Measurements from ENCODE around the gene U2AF1L4. TPM values are rescaled to one million over a fixed set of nuclear protein-coding genes. Genes with fewer than 3 reads are reported as not detected.
"Not testable (repeated sequence)": the region's sequence is repeated elsewhere in the genome, so short reads cannot be mapped to it uniquely, and the experiment has no call there.

The U2AF1L4 gene
- total RNA-seq, 1 donor from 2014 or later, result 44.9 TPM

DNA sequence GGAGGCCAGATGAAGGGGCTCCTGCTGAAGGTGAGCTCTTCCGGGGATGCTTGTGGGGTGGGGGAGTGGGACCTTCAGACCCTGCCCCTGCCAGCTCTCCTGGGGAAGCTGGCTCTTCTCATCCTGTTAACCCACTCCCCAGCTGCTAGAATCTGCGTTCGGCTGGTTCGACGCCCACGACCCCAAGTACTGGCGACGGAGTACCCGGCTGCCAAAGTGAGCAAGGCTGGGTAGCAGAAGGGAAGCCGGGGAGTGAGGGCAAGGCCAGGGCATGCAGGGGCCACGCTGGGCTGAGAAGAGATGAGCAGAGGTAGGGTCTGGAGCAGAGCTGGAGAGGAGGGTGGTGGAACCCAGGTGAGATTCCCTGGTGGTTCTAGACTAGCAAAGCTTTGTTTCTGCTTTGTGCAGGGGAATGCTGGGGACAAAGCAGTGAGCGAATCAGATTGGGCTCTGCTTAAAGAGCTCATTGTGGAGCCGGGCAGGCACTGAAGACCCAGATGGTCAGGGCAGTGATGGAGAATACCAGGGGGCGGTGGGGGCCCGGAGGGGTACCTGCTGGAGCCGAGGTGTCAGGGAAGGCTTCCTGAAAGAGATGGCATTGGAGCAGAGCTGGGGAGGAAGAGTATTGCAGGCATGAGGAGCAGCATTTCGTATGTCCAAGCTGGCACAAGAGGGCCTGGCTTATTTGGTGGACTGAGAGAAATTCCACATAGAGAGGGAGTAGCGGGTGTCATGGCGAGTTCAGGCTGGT is 17.1 kb downstream of the U2AF1L4 start:
- Mint-ChIP-seq H3K27ac (ENCODE audit: unreplicated experiment) (no peak overlapping the region), H3K9me3 (ENCODE audit: unreplicated experiment) (no peaks in the 10 kb centered on the region), H3K4me3 (ENCODE audit: unreplicated experiment) (no peak overlapping the region), H3K27me3 (ENCODE audit: unreplicated experiment) (no peaks in the 10 kb centered on the region), H3K4me1 (ENCODE audit: unreplicated experiment) (no peaks in the 10 kb centered on the region), H3K36me3 (ENCODE audit: unreplicated experiment) (peaks cover 61% of the 10 kb centered on the region)
- DNase-seq (ENCODE audit: extremely low spot score, unreplicated experiment), result no peak
- TF ChIP-seq, protein P1, sequence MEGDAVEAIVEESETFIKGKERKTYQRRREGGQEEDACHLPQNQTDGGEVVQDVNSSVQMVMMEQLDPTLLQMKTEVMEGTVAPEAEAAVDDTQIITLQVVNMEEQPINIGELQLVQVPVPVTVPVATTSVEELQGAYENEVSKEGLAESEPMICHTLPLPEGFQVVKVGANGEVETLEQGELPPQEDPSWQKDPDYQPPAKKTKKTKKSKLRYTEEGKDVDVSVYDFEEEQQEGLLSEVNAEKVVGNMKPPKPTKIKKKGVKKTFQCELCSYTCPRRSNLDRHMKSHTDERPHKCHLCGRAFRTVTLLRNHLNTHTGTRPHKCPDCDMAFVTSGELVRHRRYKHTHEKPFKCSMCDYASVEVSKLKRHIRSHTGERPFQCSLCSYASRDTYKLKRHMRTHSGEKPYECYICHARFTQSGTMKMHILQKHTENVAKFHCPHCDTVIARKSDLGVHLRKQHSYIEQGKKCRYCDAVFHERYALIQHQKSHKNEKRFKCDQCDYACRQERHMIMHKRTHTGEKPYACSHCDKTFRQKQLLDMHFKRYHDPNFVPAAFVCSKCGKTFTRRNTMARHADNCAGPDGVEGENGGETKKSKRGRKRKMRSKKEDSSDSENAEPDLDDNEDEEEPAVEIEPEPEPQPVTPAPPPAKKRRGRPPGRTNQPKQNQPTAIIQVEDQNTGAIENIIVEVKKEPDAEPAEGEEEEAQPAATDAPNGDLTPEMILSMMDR (IDR thresholded peaks at IDR 0.05), result no peak

DNA sequence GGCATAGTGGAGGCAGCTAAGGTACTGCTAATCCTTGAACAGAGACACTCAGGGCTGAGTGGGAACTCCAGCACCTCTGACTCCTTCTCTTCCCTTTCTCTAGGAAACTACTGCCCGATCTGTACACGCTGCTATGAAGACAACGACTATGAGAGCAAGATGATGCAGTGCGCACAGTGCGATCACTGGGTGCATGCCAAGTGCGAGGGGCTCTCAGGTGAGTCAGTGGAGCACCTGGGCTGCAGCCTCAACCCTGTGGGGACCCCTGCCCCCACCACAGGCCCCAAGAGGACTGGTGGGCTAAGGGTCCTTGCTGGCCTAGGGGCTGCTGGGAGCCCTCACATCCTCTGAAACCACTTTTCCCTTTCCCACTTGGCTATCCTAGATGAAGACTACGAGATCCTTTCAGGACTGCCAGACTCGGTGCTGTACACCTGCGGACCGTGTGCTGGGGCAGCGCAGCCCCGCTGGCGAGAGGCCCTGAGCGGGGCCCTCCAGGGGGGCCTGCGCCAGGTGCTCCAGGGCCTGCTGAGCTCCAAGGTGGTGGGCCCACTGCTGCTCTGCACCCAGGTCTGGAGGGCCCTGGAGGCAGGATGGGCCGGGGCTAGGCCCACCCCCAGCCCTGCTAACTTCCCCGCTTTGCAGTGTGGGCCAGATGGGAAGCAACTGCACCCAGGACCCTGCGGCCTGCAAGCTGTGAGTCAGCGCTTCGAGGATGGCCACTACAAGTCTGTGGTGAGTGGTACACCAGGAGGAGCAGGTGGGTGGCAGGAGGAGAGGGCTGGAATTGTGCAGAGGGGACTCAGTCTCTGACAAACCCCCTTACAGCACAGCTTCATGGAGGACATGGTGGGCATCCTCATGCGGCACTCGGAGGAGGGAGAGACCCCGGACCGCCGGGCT is 17.9 kb downstream of the U2AF1L4 start:
- peaks cover 65% of the 10 kb centered on the region for H3K36me3 Mint-ChIP-seq (ENCODE audit: unreplicated experiment)
- no peak for DNase-seq (ENCODE audit: extremely low spot score, unreplicated experiment)

DNA sequence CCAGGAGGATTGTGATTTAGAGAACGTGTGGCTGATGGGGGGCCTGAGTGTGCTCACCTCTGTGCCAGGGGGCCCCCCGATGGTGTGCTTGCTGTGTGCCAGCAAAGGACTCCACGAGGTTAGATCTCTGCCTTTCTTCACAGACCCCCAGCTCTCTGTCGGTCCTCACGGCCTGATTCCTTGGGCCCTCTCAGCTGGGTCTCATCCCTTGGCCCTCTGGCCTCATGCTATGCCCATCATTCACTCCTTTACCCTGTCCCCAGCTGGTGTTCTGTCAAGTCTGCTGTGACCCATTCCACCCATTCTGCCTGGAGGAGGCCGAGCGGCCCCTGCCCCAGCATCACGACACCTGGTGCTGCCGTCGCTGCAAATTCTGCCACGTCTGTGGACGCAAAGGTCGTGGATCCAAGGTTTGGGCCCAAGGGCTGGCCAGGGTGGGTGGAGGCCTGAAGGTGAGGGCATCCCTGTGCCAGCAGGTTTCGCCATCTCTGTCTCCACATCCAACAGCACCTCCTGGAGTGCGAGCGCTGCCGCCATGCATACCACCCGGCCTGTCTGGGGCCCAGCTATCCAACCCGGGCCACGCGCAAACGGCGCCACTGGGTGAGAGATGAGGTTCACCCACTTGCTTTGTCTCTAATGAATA is 19.9 kb downstream of the U2AF1L4 start:
- no peak for DNase-seq (ENCODE audit: extremely low spot score, unreplicated experiment)
- TF ChIP-seq, protein P1 (IDR thresholded peaks at IDR 0.05), result no peak
- no peak overlapping the region for H3K27ac Mint-ChIP-seq (ENCODE audit: unreplicated experiment)
- H3K27me3 Mint-ChIP-seq (ENCODE audit: unreplicated experiment), result no peaks in the 10 kb centered on the region
- peaks cover 62% of the 10 kb centered on the region for H3K36me3 Mint-ChIP-seq (ENCODE audit: unreplicated experiment)
- H3K4me1 Mint-ChIP-seq (ENCODE audit: unreplicated experiment), result no peaks in the 10 kb centered on the region
- no peaks in the 10 kb centered on the region for H3K9me3 Mint-ChIP-seq (ENCODE audit: unreplicated experiment)
- no peak overlapping the region for H3K4me3 Mint-ChIP-seq (ENCODE audit: unreplicated experiment)

More for the DNA sequence above, 17.9 kb downstream of the U2AF1L4 start:
- Mint-ChIP-seq H3K9me3 (ENCODE audit: unreplicated experiment) (no peaks in the 10 kb centered on the region), H3K4me3 (ENCODE audit: unreplicated experiment) (no peak overlapping the region), H3K4me1 (ENCODE audit: unreplicated experiment) (no peaks in the 10 kb centered on the region), H3K27ac (ENCODE audit: unreplicated experiment) (no peak overlapping the region), H3K27me3 (ENCODE audit: unreplicated experiment) (no peaks in the 10 kb centered on the region)
- TF ChIP-seq, protein P1 (IDR thresholded peaks at IDR 0.05), result no peak

DNA sequence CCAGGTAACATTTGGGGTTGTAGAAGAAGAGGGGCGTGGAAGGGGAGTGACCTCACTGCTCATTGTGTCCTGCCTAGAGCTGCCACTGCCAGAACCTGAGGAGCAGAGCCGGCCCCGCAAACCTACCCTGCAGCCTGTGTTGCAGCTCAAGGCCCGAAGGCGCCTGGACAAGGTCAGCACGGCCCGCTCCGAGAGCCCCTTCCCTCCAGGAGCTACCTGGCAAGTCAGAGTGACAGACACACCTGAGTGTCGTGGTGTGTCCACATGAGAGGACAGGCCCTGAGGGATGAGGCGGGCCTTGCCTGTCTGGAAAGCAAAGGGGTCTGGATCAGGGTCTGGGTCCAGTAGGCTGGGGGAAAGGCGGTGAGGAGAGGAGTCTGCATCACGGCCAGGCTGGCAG is 20.7 kb downstream of the U2AF1L4 start:
- TF ChIP-seq, protein P1 (IDR thresholded peaks at IDR 0.05), result no peak
- Mint-ChIP-seq H3K27me3 (ENCODE audit: unreplicated experiment) (no peaks in the 10 kb centered on the region), H3K27ac (ENCODE audit: unreplicated experiment) (no peak overlapping the region), H3K36me3 (ENCODE audit: unreplicated experiment) (peaks cover 56% of the 10 kb centered on the region), H3K9me3 (ENCODE audit: unreplicated experiment) (no peaks in the 10 kb centered on the region), H3K4me3 (ENCODE audit: unreplicated experiment) (no peak overlapping the region), H3K4me1 (ENCODE audit: unreplicated experiment) (peaks cover 2% of the 10 kb centered on the region)
- no peak for DNase-seq (ENCODE audit: extremely low spot score, unreplicated experiment)

DNA sequence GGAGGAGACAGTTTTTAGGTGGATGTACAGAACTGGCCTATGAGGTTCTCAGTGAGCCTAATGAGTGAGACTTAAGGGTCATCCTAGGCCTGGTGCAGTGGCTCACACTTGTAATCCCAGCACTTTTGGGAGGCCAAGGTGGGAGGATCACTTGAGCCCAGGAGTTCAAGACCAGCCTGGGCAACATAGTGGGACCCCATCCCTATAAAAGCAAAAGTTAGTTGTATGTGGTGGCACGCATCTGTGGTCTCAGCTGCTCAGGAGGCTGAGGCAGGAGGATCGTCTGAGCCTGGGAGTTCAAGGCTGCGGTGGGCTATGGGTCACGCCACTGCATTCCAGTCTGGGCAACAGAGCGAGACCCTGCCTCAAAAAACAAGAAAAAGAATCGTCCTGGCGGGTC is 21.1 kb downstream of the U2AF1L4 start:
- H3K4me3 Mint-ChIP-seq (ENCODE audit: unreplicated experiment), result not testable (repeated sequence)
- peaks cover 52% of the 10 kb centered on the region for H3K36me3 Mint-ChIP-seq (ENCODE audit: unreplicated experiment)

More for the DNA sequence above, 21.1 kb downstream of the U2AF1L4 start:
- H3K4me1 Mint-ChIP-seq (ENCODE audit: unreplicated experiment); H3K9me3 Mint-ChIP-seq (ENCODE audit: unreplicated experiment); H3K27ac Mint-ChIP-seq (ENCODE audit: unreplicated experiment); DNase-seq (ENCODE audit: extremely low spot score, unreplicated experiment); H3K27me3 Mint-ChIP-seq (ENCODE audit: unreplicated experiment): not testable (repeated sequence)

Measured in osteocyte (in vitro differentiated cells).